Keratinocyte (primary cell): ENCODE results near the gene SMYD2. TPM values are rescaled to one million over a fixed set of nuclear protein-coding genes. Genes with fewer than 3 reads are reported as not detected.

Source experiments
- DNase-seq: peaks from one replicate; pipeline ENCODE4 v3.0.0-alpha.2; 2011; ENCODE audit warnings: low read depth, missing footprints, low spot score
- FAIRE-seq: peaks from 2 replicates; lab custom pipeline; 2011; peaks lifted over from hg19 to GRCh38; lab: Jason Lieb, UNC
- H2AFZ ChIP-seq: 2 replicates; pipeline ENCODE4 v1.6.0; 2012; ENCODE audit warnings: low read length, control low read depth, inconsistent platforms; ENCODE audit not compliant: control insufficient read depth
- H3K27ac ChIP-seq: 2 replicates; pipeline ENCODE4 v1.5.1; 2011; ENCODE audit warnings: low read length; ENCODE audit not compliant: control insufficient read depth, insufficient read depth
- H3K27me3 ChIP-seq: 3 replicates; pipeline ENCODE4 v1.6.0; 2011; ENCODE audit warnings: low read length; ENCODE audit not compliant: control insufficient read depth, insufficient read depth; ENCODE audit errors: extremely low read depth
- H3K36me3 ChIP-seq, 2 experiments: 2 replicates in 1 of 2; 3 replicates in 1 of 2; pipeline ENCODE4 v1.5.1; 2011; ENCODE audit warnings: low read length in 2 of 2, mild to moderate bottlenecking in 1 of 2; ENCODE audit not compliant: control insufficient read depth in 2 of 2, insufficient read depth in 2 of 2; ENCODE audit errors: extremely low read depth in 1 of 2
- H3K4me1 ChIP-seq: 3 replicates; pipeline ENCODE4 v1.5.1; 2011; ENCODE audit warnings: low read length; ENCODE audit not compliant: control insufficient read depth, insufficient read depth; ENCODE audit errors: extremely low read depth
- H3K4me2 ChIP-seq: 3 replicates; pipeline ENCODE4 v1.6.0; 2011; ENCODE audit warnings: low read depth, low read length; ENCODE audit not compliant: control insufficient read depth, insufficient read depth; ENCODE audit errors: extremely low read depth
- H3K4me3 ChIP-seq, 3 experiments: fragments of 200-600 bp in 1 of 3; sonication (generic) in 1 of 3; 2 replicates in 2 of 3; 3 replicates in 1 of 3; pipeline ENCODE4 v1.5.1; 2011 to 2016; ENCODE audit warnings: low read length in 3 of 3, mild to moderate bottlenecking in 3 of 3, control low read depth in 2 of 3, inconsistent platforms in 1 of 3, low read depth in 1 of 3, mixed read lengths in 1 of 3, mixed run types in 1 of 3, moderate library complexity in 1 of 3; ENCODE audit not compliant: control insufficient read depth in 2 of 3, insufficient read depth in 2 of 3; ENCODE audit errors: extremely low read depth in 1 of 3
- H3K79me2 ChIP-seq: 2 replicates; pipeline ENCODE4 v1.6.0; 2012; ENCODE audit warnings: low read length; ENCODE audit not compliant: control insufficient read depth, insufficient read depth
- H3K9ac ChIP-seq: 3 replicates; pipeline ENCODE4 v1.6.0; 2011; ENCODE audit warnings: low read length; ENCODE audit not compliant: control insufficient read depth, insufficient read depth; ENCODE audit errors: extremely low read depth
- H3K9me1 ChIP-seq: 3 replicates; pipeline ENCODE4 v1.6.0; 2011; ENCODE audit warnings: low read length; ENCODE audit not compliant: control insufficient read depth, insufficient read depth; ENCODE audit errors: extremely low read depth
- H3K9me3 ChIP-seq: 2 replicates; pipeline ENCODE4 v1.5.1; 2012; ENCODE audit warnings: low read depth, low read length; ENCODE audit not compliant: control insufficient read depth
- H4K20me1 ChIP-seq: 3 replicates; pipeline ENCODE4 v1.6.0; 2011; ENCODE audit warnings: low read length; ENCODE audit not compliant: control insufficient read depth, insufficient read depth; ENCODE audit errors: extremely low read depth
- EZH2 ChIP-seq: IDR thresholded peaks from one replicate; pipeline ENCODE4 v1.6.1; 2012; ENCODE audit warnings: inconsistent platforms, mild to moderate bottlenecking, low read length, moderate library complexity
- dilution Hi-C: fragments of 300-500 bp; cut with MboI; formaldehyde crosslinking; loops from one replicate; pipeline ENCODE4 v1.7.0; 2020; ENCODE audit warnings: low sequenced_read_pairs; ENCODE audit not compliant: extremely low pct_ligation_motif_present
- polyA plus RNA-seq, 5 experiments: library from polyadenylated mRNA; depleted of rRNA in 3 of 5; stranded (reverse) in 3 of 5; stranded (forward) in 1 of 5; unstranded in 1 of 5; fragments of >200 nt; gene quantifications; 1 replicate in 1 of 5; 2 replicates in 3 of 5; 3 replicates in 1 of 5; pipeline versions ENCODE4 v1.2.1 to v1.2.3, GENCODE V29; 2011 to 2012; ENCODE audit warnings: missing spikeins in 2 of 5, low read depth in 1 of 5, low replicate concordance in 1 of 5
- TF ChIP-seq, protein P1 (sequence below), 3 experiments: IDR thresholded peaks in 1 of 3; conservative IDR thresholded peaks in 1 of 3; optimal IDR thresholded peaks in 1 of 3; 2 replicates in 2 of 3; 3 replicates in 1 of 3; pipeline versions ENCODE3 to v1.5.1; 2011; ENCODE audit warnings: low read length in 3 of 3, mild to moderate bottlenecking in 3 of 3, moderate library complexity in 2 of 3, control low read depth in 1 of 3, inconsistent platforms in 1 of 3; ENCODE audit not compliant: insufficient read depth in 2 of 3; ENCODE audit errors: extremely low read depth in 1 of 3

SMYD2 gene
- polyA plus RNA-seq, 1 donor (not counting 4 experiments of a cell fraction or from before 2014, with no cell fraction given): 75.5 TPM

DNA sequence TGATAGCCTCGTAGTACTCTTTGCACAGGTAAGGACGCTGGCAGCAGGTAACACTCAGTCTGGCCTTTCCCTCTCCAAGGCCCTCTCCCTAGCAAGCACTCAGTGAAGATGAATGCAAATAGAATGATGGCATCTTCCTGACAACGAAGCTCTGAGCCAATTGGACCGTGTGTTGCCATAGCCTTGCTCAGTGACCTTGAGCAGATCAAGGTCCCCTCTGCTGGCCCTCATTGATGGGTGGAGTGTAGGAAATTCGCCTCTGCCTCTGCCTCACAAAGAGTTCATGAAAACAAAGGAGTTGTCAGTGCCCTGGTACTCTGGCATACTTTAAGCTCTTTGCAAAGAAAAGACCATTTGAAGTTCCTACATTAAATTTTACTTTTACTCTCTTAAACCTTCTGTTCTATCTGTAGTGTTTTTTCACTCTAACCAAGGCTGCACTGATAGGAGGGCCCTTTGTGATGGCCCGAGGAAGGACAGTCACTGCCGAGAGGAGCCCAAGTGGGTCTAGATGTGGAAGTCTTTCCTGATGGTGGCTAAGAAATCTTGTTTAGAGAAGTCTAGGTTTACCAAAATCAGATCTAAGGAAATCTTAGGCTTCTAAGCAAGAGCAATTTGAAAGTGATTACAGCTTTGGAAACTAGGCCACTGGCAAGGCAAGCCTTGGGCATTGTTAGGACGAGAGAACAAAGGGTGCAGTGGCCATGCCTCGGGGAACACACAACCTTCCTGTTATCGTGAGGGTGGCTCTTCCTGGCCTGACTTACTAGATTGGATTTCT lies 38.2 kb downstream of the SMYD2 start:
- Histone ChIP-seq H3K9me3 (no peaks in the 10 kb centered on the region), H3K27ac (no peak overlapping the region), H3K36me3 (peaks cover 10 to 13% of the 10 kb centered on the region in 2 experiments), H3K4me2 (no peak overlapping the region), H3K4me3 (no peak overlapping the region), H4K20me1 (no peaks in the 10 kb centered on the region), H2AFZ (no peak overlapping the region), H3K79me2 (no peaks in the 10 kb centered on the region), H3K9ac (no peak overlapping the region), H3K9me1 (no peaks in the 10 kb centered on the region), H3K27me3 (no peaks in the 10 kb centered on the region), H3K4me1 (no peaks in the 10 kb centered on the region)
- DNase-seq (no peak), FAIRE-seq (no peak)
- no peak for TF ChIP-seq EZH2
- TF ChIP-seq, protein P1, sequence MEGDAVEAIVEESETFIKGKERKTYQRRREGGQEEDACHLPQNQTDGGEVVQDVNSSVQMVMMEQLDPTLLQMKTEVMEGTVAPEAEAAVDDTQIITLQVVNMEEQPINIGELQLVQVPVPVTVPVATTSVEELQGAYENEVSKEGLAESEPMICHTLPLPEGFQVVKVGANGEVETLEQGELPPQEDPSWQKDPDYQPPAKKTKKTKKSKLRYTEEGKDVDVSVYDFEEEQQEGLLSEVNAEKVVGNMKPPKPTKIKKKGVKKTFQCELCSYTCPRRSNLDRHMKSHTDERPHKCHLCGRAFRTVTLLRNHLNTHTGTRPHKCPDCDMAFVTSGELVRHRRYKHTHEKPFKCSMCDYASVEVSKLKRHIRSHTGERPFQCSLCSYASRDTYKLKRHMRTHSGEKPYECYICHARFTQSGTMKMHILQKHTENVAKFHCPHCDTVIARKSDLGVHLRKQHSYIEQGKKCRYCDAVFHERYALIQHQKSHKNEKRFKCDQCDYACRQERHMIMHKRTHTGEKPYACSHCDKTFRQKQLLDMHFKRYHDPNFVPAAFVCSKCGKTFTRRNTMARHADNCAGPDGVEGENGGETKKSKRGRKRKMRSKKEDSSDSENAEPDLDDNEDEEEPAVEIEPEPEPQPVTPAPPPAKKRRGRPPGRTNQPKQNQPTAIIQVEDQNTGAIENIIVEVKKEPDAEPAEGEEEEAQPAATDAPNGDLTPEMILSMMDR (optimal IDR thresholded peaks at IDR 0.05 in 1 of 3, IDR thresholded peaks at IDR 0.05 in 1 of 3, conservative IDR thresholded peaks at IDR 0.05 in 1 of 3; ENCODE audit: extremely low read depth in 1 of 3, insufficient read depth in 2 of 3, low read length in 3 of 3): no peak
- dilution Hi-C loops: no loop called here

DNA sequence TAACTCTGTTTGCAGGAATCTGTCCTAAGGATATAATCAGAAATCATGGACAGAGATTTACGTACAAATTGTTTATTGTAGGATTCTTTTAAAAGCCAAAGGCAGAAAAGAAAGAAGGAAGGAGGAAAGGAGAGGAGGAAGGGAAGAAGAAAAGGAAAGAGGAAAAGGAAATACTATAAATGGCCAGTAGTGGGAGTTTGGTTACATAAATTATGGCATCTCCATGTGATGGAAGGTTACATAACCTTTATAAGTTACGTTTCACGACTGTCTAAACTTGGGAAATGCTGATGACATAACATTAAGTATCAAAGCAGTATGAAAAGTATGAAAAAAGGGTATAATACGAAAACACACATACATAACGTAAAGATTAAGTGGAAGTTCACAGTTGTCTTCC lies 39.0 kb downstream of the SMYD2 start:
- TF ChIP-seq EZH2: no peak
- TF ChIP-seq, protein P1 (optimal IDR thresholded peaks at IDR 0.05 in 1 of 3, IDR thresholded peaks at IDR 0.05 in 1 of 3, conservative IDR thresholded peaks at IDR 0.05 in 1 of 3; ENCODE audit: extremely low read depth in 1 of 3, insufficient read depth in 2 of 3, low read length in 3 of 3): no peak
- peaks cover 10 to 13% of the 10 kb centered on the region in 2 experiments for H3K36me3 ChIP-seq
- no peak overlapping the region for H3K4me2 ChIP-seq
- H4K20me1 ChIP-seq: no peaks in the 10 kb centered on the region
- no peak overlapping the region for H2AFZ ChIP-seq
- FAIRE-seq: no peak
- H3K27ac ChIP-seq: no peak overlapping the region
- no peak for DNase-seq
- H3K4me3 ChIP-seq: no peak overlapping the region
- H3K79me2 ChIP-seq: no peaks in the 10 kb centered on the region
- dilution Hi-C loops: no loop called here
- no peak overlapping the region for H3K9ac ChIP-seq
- no peaks in the 10 kb centered on the region for H3K9me3 ChIP-seq
- no peaks in the 10 kb centered on the region for H3K4me1 ChIP-seq
- no peaks in the 10 kb centered on the region for H3K27me3 ChIP-seq
- H3K9me1 ChIP-seq: no peaks in the 10 kb centered on the region
